Measurements from ENCODE around the gene CACNA1S.

- TF ChIP-seq EZH2 (IDR thresholded peaks at IDR 0.05; ENCODE audit: insufficient read depth, poor library complexity, severe bottlenecking): no peak
- TF ChIP-seq EZH2phosphoT487 (IDR thresholded peaks at IDR 0.05; ENCODE audit: insufficient read depth, low read depth): no peak
These were observed 110.3 kb downstream of the CACNA1S start for GRCh38 chr1:201001962-201002361.

Data from GM23248 (cell line).